HepG2 (cell line): ENCODE measurements around the gene ACOT8.

Experiments
- BRCA1 ChIP-seq: sonication (generic); formaldehyde crosslinking; IDR thresholded peaks from 2 replicates; pipeline ENCODE4 v1.4.0; 2020; ENCODE audit warnings: missing genetic modification reagents
- CEBPB ChIP-seq: IDR thresholded peaks from 2 replicates; pipeline ENCODE4 v1.6.1; 2011; ENCODE audit warnings: low read depth, low read length, improper control_type of control experiment, borderline replicate concordance
- PHF8 ChIP-seq: sonication (generic); formaldehyde crosslinking; IDR thresholded peaks from 2 replicates; pipeline ENCODE4 v1.5.0; 2020; ENCODE audit warnings: missing genetic modification reagents
- POLR2AphosphoS5 ChIP-seq: IDR thresholded peaks from 2 replicates; pipeline ENCODE4 v1.6.1; 2012; ENCODE audit warnings: low read depth, low read length
- ZNF101 ChIP-seq: sonication (generic); formaldehyde crosslinking; IDR thresholded peaks from 2 replicates; pipeline ENCODE4 v1.4.0; 2020; ENCODE audit warnings: mild to moderate bottlenecking, low read depth, missing genetic modification reagents, borderline replicate concordance
- ZNF335 ChIP-seq: sonication (generic); formaldehyde crosslinking; IDR thresholded peaks from 2 replicates; pipeline ENCODE4 v1.4.0; 2020; ENCODE audit warnings: missing genetic modification reagents
- ZNF609 ChIP-seq: sonication (generic); formaldehyde crosslinking; IDR thresholded peaks from 2 replicates; pipeline ENCODE4 v1.4.0; 2020; ENCODE audit warnings: mild to moderate bottlenecking, missing genetic modification reagents, borderline replicate concordance
- TF ChIP-seq, protein P1 (sequence below): sonication (generic); formaldehyde crosslinking; conservative IDR thresholded peaks from 2 replicates; pipeline ENCODE4 v1.4.0; 2020; ENCODE audit warnings: missing genetic modification reagents
- TF ChIP-seq, protein P2 (sequence below): sonication (generic); formaldehyde crosslinking; IDR thresholded peaks from 2 replicates; pipeline ENCODE4 v1.5.0; 2020; ENCODE audit warnings: mild to moderate bottlenecking, missing genetic modification reagents, moderate library complexity

DNA sequence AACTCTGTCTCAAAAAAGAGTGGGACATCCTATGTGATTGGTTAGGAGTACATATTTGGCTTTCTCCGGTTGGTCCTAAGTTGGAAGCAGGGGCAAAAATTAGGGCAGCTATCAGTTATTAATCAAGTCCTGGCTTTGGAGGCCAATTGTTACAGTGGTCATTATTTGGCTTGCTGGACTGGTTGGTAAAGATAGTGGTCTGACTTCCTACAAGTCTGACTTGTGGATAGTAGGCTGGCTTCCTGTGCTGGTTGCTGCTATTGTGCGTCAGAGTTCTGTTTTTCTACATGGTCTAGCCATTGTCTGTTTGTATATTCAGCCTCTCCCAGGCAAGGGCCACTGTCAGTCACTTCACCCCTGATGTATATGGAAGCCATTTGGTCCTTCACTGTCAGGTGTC lies 7.0 kb downstream of the ACOT8 start:
- no peak for TF ChIP-seq ZNF335 (CRISPR knock-in tag)
- TF ChIP-seq PHF8 (CRISPR knock-in tag) = no peak
- TF ChIP-seq, protein P1, sequence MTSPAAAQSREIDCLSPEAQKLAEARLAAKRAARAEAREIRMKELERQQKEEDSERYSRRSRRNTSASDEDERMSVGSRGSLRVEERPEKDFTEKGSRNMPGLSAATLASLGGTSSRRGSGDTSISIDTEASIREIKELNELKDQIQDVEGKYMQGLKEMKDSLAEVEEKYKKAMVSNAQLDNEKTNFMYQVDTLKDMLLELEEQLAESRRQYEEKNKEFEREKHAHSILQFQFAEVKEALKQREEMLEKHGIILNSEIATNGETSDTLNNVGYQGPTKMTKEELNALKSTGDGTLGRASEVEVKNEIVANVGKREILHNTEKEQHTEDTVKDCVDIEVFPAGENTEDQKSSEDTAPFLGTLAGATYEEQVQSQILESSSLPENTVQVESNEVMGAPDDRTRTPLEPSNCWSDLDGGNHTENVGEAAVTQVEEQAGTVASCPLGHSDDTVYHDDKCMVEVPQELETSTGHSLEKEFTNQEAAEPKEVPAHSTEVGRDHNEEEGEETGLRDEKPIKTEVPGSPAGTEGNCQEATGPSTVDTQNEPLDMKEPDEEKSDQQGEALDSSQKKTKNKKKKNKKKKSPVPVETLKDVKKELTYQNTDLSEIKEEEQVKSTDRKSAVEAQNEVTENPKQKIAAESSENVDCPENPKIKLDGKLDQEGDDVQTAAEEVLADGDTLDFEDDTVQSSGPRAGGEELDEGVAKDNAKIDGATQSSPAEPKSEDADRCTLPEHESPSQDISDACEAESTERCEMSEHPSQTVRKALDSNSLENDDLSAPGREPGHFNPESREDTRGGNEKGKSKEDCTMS = no peak
- TF ChIP-seq BRCA1 (CRISPR knock-in tag) = no peak
- no peak for TF ChIP-seq POLR2AphosphoS5
- TF ChIP-seq, protein P2, sequence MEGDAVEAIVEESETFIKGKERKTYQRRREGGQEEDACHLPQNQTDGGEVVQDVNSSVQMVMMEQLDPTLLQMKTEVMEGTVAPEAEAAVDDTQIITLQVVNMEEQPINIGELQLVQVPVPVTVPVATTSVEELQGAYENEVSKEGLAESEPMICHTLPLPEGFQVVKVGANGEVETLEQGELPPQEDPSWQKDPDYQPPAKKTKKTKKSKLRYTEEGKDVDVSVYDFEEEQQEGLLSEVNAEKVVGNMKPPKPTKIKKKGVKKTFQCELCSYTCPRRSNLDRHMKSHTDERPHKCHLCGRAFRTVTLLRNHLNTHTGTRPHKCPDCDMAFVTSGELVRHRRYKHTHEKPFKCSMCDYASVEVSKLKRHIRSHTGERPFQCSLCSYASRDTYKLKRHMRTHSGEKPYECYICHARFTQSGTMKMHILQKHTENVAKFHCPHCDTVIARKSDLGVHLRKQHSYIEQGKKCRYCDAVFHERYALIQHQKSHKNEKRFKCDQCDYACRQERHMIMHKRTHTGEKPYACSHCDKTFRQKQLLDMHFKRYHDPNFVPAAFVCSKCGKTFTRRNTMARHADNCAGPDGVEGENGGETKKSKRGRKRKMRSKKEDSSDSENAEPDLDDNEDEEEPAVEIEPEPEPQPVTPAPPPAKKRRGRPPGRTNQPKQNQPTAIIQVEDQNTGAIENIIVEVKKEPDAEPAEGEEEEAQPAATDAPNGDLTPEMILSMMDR = no peak
- no peak for TF ChIP-seq CEBPB
- TF ChIP-seq ZNF609 (CRISPR knock-in tag) = no peak
- no peak for TF ChIP-seq ZNF101
